HepG2 (cell line): ENCODE measurements around the gene CDK10. TPM values are rescaled to one million over a fixed set of nuclear protein-coding genes. Genes with fewer than 3 reads are reported as not detected.

Source experiments
- ATAD3A ChIP-seq: sonication (generic); formaldehyde crosslinking; IDR thresholded peaks from 2 replicates; pipeline ENCODE4 v1.4.0; 2020; ENCODE audit warnings: missing genetic modification reagents
- DMAP1 ChIP-seq: IDR thresholded peaks from 2 replicates; pipeline ENCODE4 v1.6.1; 2016
- HOXA3 ChIP-seq: sonication (generic); formaldehyde crosslinking; IDR thresholded peaks from 2 replicates; pipeline ENCODE4 v1.5.0; 2020; ENCODE audit warnings: missing genetic modification reagents
- JUND ChIP-seq: sonication (generic); formaldehyde crosslinking; IDR thresholded peaks from 2 replicates; pipeline ENCODE4 v1.8.0; 2022; ENCODE audit warnings: mild to moderate bottlenecking, missing genetic modification reagents
- KAT2B ChIP-seq: fragments of 150-350 bp; IDR thresholded peaks from 2 replicates; pipeline ENCODE4 v1.6.1; 2014; ENCODE audit warnings: low read depth, low read length, borderline replicate concordance
- MIER2 ChIP-seq: IDR thresholded peaks from 2 replicates; pipeline ENCODE4 v1.6.1; 2016; ENCODE audit warnings: missing biosample characterization, missing genetic modification reagents
- MTA1 ChIP-seq: sonication (generic); formaldehyde crosslinking; IDR thresholded peaks from 2 replicates; pipeline ENCODE4 v1.4.0; 2020; ENCODE audit warnings: missing genetic modification reagents, mild to moderate bottlenecking, borderline replicate concordance
- NFRKB ChIP-seq: fragments of 450-650 bp; IDR thresholded peaks from 2 replicates; pipeline ENCODE4 v1.6.1; 2017
- NFYC ChIP-seq: IDR thresholded peaks from 2 replicates; pipeline ENCODE4 v1.6.1; 2016; ENCODE audit warnings: missing genetic modification reagents, missing compliant biosample characterization
- RAD51 ChIP-seq: fragments of 450-650 bp; IDR thresholded peaks from 2 replicates; pipeline ENCODE4 v1.6.1; 2016; ENCODE audit warnings: borderline replicate concordance
- SP140L ChIP-seq: sonication (generic); formaldehyde crosslinking; IDR thresholded peaks from 2 replicates; pipeline ENCODE4 v1.4.0; 2020; ENCODE audit warnings: missing genetic modification reagents, borderline replicate concordance
- TBX2 ChIP-seq: sonication (generic); formaldehyde crosslinking; IDR thresholded peaks from 2 replicates; pipeline ENCODE4 v1.5.0; 2020; ENCODE audit warnings: missing genetic modification reagents, mild to moderate bottlenecking, borderline replicate concordance
- ZBTB42 ChIP-seq: sonication (generic); formaldehyde crosslinking; IDR thresholded peaks from 2 replicates; pipeline ENCODE4 v1.5.0; 2020; ENCODE audit warnings: mild to moderate bottlenecking, missing genetic modification reagents
- ZKSCAN1 ChIP-seq: fragments of 150-350 bp; IDR thresholded peaks from 2 replicates; pipeline ENCODE4 v1.6.1; 2014; ENCODE audit warnings: low read length
- ZNF101 ChIP-seq: sonication (generic); formaldehyde crosslinking; IDR thresholded peaks from 2 replicates; pipeline ENCODE4 v1.4.0; 2020; ENCODE audit warnings: mild to moderate bottlenecking, low read depth, missing genetic modification reagents, borderline replicate concordance
- ZNF180 ChIP-seq: sonication (generic); formaldehyde crosslinking; IDR thresholded peaks from 2 replicates; pipeline ENCODE4 v1.4.0; 2020; ENCODE audit warnings: low read depth, missing genetic modification reagents, borderline replicate concordance
- ZNF234 ChIP-seq: sonication (generic); formaldehyde crosslinking; conservative IDR thresholded peaks from 2 replicates; pipeline ENCODE4 v1.5.1; 2020; ENCODE audit warnings: mild to moderate bottlenecking, missing genetic modification reagents
- ZNF605 ChIP-seq: sonication (generic); formaldehyde crosslinking; IDR thresholded peaks from 2 replicates; pipeline ENCODE4 v1.8.0; 2022; ENCODE audit warnings: mild to moderate bottlenecking, missing genetic modification reagents
- ZNF619 ChIP-seq: sonication (generic); formaldehyde crosslinking; IDR thresholded peaks from 2 replicates; pipeline ENCODE4 v1.4.0; 2020; ENCODE audit warnings: mild to moderate bottlenecking, missing genetic modification reagents
- ZNF660 ChIP-seq: sonication (generic); formaldehyde crosslinking; IDR thresholded peaks from 2 replicates; pipeline ENCODE4 v1.5.1; 2020; ENCODE audit warnings: mild to moderate bottlenecking, low read depth, missing genetic modification reagents, borderline replicate concordance
- ZNF7 ChIP-seq: IDR thresholded peaks from 2 replicates; pipeline ENCODE4 v1.6.1; 2016; ENCODE audit warnings: missing biosample characterization, missing genetic modification reagents
- ZNF883 ChIP-seq: sonication (generic); formaldehyde crosslinking; IDR thresholded peaks from 2 replicates; pipeline ENCODE4 v1.5.1; 2020; ENCODE audit warnings: mild to moderate bottlenecking, missing genetic modification reagents; ENCODE audit errors: not compliant biosample characterization
- polyA plus RNA-seq, 8 experiments: library from polyadenylated mRNA; depleted of rRNA in 3 of 8; stranded (reverse) in 7 of 8; unstranded in 1 of 8; fragments of >200 nt; fragmentation: Illumina TruSeq in 4 of 8; extraction: Trizol in 4 of 8; gene quantifications; 2 replicates each; pipeline versions ENCODE4 v1.2.1 to v1.2.3, GENCODE V29; 2011 to 2016; ENCODE audit warnings: low read depth in 4 of 8, missing spikeins in 1 of 8, mixed read lengths in 1 of 8; ENCODE audit not compliant: insufficient read depth in 1 of 8
- total RNA-seq, 5 experiments: library from RNA; depleted of rRNA; stranded (reverse); fragments of >200 nt; fragmentation: Illumina TruSeq; extraction: Trizol; gene quantifications; 2 replicates each; pipeline ENCODE4 v1.2.3, GENCODE V29; 2016; ENCODE audit warnings: low read depth in 1 of 5
- TF ChIP-seq, protein P1 (sequence below): sonication (generic); formaldehyde crosslinking; IDR thresholded peaks from 2 replicates; pipeline ENCODE4 v1.8.1; 2023; ENCODE audit warnings: mild to moderate bottlenecking, inconsistent platforms, moderate library complexity, missing genetic modification reagents, borderline replicate concordance
- TF ChIP-seq, protein P2 (sequence below): conservative IDR thresholded peaks from 2 replicates; pipeline ENCODE4 v1.6.1; 2018; ENCODE audit warnings: missing genetic modification reagents
- TF ChIP-seq, protein P3 (sequence below): IDR thresholded peaks from 2 replicates; pipeline ENCODE4 v1.6.1; 2018; ENCODE audit warnings: missing genetic modification reagents, mild to moderate bottlenecking, missing compliant biosample characterization
- TF ChIP-seq, protein P4 (sequence below): IDR thresholded peaks from 2 replicates; pipeline ENCODE4 v1.6.1; 2012; ENCODE audit warnings: low read length, improper control_type of control experiment

Gene CDK10
- total and polyA plus RNA-seq, 2 of the 13 experiments (the other 11 are each of a cell fraction or from before 2014, with no cell fraction given): 2.5 to 3.9 TPM

DNA sequence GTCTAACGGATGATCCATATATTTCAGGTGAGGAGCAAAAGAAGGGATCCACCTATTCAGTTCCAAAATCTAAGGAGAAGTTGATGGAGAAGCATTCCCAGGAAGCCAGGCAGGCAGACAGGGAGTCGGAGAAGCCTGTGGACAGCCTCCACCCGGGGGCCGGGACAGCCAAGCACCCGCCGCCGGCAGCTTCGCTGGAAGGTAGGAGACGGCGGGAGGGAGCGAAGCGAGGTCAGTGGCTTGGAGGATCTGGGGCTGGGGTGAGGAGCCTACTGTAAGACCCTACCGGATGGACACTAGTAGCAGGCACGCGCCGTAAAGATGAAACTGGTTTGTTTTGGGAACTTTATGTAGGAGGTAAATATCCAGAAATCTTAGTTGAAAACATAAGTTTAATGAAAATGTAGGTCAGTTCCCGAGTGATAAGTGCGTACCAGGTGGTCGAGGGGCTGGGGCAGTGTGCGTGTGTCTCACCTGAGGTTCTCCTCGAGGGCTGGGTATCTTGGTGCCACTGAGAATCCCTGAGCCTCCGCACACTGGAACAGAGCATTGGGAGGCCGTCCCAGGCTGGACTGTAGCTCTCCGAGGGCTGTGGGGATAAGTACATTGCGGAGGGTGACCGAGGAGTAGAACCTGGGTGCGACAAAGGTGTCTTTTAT is 28.1 kb upstream of the CDK10 start (continued):
- no peak for TF ChIP-seq MIER2
- TF ChIP-seq ZNF7 (CRISPR knock-in tag): no peak
- TF ChIP-seq ATAD3A (CRISPR knock-in tag): no peak
- TF ChIP-seq ZNF605 (CRISPR knock-in tag): peak; percentile 31; the same call in 1 of the 2 replicates
- TF ChIP-seq ZBTB42 (CRISPR knock-in tag): peak; percentile 46; the same call in 1 of the 2 replicates
- TF ChIP-seq, protein P1, sequence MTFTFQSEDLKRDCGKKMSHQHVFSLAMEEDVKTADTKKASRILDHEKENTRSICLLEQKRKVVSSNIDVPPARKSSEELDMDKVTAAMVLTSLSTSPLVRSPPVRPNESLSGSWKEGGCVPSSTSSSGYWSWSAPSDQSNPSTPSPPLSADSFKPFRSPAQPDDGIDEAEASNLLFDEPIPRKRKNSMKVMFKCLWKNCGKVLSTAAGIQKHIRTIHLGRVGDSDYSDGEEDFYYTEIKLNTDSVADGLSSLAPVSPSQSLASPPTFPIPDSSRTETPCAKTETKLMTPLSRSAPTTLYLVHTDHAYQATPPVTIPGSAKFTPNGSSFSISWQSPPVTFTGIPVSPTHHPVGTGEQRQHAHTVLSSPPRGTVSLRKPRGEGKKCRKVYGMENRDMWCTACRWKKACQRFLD (CRISPR knock-in tag): 0 out of 2 replicates have a peak, but pooled peaks have one; percentile 5
- peak; percentile 80; the same call in 1 of the 2 replicates for TF ChIP-seq ZNF234 (CRISPR knock-in tag)
- TF ChIP-seq, protein P2, sequence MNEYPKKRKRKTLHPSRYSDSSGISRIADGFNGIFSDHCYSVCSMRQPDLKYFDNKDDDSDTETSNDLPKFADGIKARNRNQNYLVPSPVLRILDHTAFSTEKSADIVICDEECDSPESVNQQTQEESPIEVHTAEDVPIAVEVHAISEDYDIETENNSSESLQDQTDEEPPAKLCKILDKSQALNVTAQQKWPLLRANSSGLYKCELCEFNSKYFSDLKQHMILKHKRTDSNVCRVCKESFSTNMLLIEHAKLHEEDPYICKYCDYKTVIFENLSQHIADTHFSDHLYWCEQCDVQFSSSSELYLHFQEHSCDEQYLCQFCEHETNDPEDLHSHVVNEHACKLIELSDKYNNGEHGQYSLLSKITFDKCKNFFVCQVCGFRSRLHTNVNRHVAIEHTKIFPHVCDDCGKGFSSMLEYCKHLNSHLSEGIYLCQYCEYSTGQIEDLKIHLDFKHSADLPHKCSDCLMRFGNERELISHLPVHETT (CRISPR knock-in tag): no peak
- no peak for TF ChIP-seq DMAP1 (CRISPR knock-in tag)
- TF ChIP-seq ZNF101 (CRISPR knock-in tag): no peak
- no peak for TF ChIP-seq NFYC (CRISPR knock-in tag)
- TF ChIP-seq NFRKB: no peak
- TF ChIP-seq, protein P3, sequence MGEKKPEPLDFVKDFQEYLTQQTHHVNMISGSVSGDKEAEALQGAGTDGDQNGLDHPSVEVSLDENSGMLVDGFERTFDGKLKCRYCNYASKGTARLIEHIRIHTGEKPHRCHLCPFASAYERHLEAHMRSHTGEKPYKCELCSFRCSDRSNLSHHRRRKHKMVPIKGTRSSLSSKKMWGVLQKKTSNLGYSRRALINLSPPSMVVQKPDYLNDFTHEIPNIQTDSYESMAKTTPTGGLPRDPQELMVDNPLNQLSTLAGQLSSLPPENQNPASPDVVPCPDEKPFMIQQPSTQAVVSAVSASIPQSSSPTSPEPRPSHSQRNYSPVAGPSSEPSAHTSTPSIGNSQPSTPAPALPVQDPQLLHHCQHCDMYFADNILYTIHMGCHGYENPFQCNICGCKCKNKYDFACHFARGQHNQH (CRISPR knock-in tag): no peak
- no peak for TF ChIP-seq ZNF180 (CRISPR knock-in tag)
- TF ChIP-seq TBX2: no peak
- TF ChIP-seq, protein P4, sequence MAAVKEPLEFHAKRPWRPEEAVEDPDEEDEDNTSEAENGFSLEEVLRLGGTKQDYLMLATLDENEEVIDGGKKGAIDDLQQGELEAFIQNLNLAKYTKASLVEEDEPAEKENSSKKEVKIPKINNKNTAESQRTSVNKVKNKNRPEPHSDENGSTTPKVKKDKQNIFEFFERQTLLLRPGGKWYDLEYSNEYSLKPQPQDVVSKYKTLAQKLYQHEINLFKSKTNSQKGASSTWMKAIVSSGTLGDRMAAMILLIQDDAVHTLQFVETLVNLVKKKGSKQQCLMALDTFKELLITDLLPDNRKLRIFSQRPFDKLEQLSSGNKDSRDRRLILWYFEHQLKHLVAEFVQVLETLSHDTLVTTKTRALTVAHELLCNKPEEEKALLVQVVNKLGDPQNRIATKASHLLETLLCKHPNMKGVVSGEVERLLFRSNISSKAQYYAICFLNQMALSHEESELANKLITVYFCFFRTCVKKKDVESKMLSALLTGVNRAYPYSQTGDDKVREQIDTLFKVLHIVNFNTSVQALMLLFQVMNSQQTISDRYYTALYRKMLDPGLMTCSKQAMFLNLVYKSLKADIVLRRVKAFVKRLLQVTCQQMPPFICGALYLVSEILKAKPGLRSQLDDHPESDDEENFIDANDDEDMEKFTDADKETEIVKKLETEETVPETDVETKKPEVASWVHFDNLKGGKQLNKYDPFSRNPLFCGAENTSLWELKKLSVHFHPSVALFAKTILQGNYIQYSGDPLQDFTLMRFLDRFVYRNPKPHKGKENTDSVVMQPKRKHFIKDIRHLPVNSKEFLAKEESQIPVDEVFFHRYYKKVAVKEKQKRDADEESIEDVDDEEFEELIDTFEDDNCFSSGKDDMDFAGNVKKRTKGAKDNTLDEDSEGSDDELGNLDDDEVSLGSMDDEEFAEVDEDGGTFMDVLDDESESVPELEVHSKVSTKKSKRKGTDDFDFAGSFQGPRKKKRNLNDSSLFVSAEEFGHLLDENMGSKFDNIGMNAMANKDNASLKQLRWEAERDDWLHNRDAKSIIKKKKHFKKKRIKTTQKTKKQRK: no peak
- no peak for TF ChIP-seq JUND
- TF ChIP-seq ZNF660 (CRISPR knock-in tag): no peak
- TF ChIP-seq ZNF883 (CRISPR knock-in tag): no peak
- TF ChIP-seq ZKSCAN1: no peak
- TF ChIP-seq ZNF619: no peak
- TF ChIP-seq RAD51: no peak
- TF ChIP-seq KAT2B: no peak
- TF ChIP-seq MTA1 (CRISPR knock-in tag): no peak
- no peak for TF ChIP-seq HOXA3 (CRISPR knock-in tag)
- TF ChIP-seq SP140L: 0 out of 2 replicates have a peak, but pooled peaks have one; percentile 9
